Cardiac muscle cell (in vitro differentiated cells and primary cell): ENCODE measurements around the gene MAP4K5. TPM values are rescaled to one million over a fixed set of nuclear protein-coding genes. Genes with fewer than 3 reads are reported as not detected.

Experiments used
- DNase-seq, 2 donors: peaks; one replicate each; pipeline versions ENCODE4 v3.0.0 to v3.0.0-alpha.2; 2010 to 2017; ENCODE audit warnings: low read depth in 1 of 2, low spot score in 1 of 2
- H3K27ac ChIP-seq: fragments of 200-600 bp; sonication (generic); 2 replicates; pipeline ENCODE4 v1.5.1; 2016
- H3K27me3 ChIP-seq: fragments of 200-600 bp; sonication (generic); 2 replicates; pipeline ENCODE4 v1.6.0; 2016; ENCODE audit warnings: control low read depth
- H3K36me3 ChIP-seq: fragments of 200-600 bp; sonication (generic); 2 replicates; pipeline ENCODE4 v1.5.1; 2016; ENCODE audit warnings: control low read depth
- H3K4me1 ChIP-seq: fragments of 200-600 bp; sonication (generic); 2 replicates; pipeline ENCODE4 v1.8.1; 2017; ENCODE audit warnings: low read depth, mild to moderate bottlenecking, mixed run types
- H3K4me3 ChIP-seq: fragments of 200-600 bp; sonication (generic); 2 replicates; pipeline ENCODE4 v1.5.1; 2016; ENCODE audit warnings: mild to moderate bottlenecking
- H3K9me3 ChIP-seq: fragments of 200-600 bp; sonication (generic); 2 replicates; pipeline ENCODE4 v1.5.1; 2017; ENCODE audit warnings: low read depth, mild to moderate bottlenecking, control low read depth
- CTCF ChIP-seq: IDR thresholded peaks from 2 replicates; pipeline ENCODE4 v1.5.1; 2012; ENCODE audit warnings: low read depth, mild to moderate bottlenecking, low read length
- polyA plus RNA-seq: library from polyadenylated mRNA; unstranded; fragments of >200 nt; fragmentation: Nextera tagmentation; extraction: Ambion mirVana; gene quantifications from 2 replicates; pipeline ENCODE4 v1.2.1, GENCODE V29; 2016
- total RNA-seq: library from RNA; depleted of rRNA; stranded (reverse); fragments of >200 nt; gene quantifications from 2 replicates; pipeline ENCODE4 v1.2.3, GENCODE V29; 2016

MAP4K5 gene
- total and polyA plus RNA-seq, 2 experiments from 2014 or later = 53.0 to 402 TPM

GRCh38 chr14:50469982-50470381 lies 62.4 kb downstream of the MAP4K5 start:
- Histone ChIP-seq H3K27ac (no peak overlapping the region), H3K36me3 (peaks cover 29% of the 10 kb centered on the region), H3K27me3 (no peaks in the 10 kb centered on the region), H3K9me3 (no peaks in the 10 kb centered on the region), H3K4me1 (no peaks in the 10 kb centered on the region), H3K4me3 (no peak overlapping the region)
- DNase-seq = no peak
- no peak for TF ChIP-seq CTCF

- DNase-seq = no peak
- Histone ChIP-seq H3K27ac (no peak overlapping the region), H3K27me3 (no peaks in the 10 kb centered on the region), H3K4me3 (no peak overlapping the region), H3K4me1 (peaks cover 6% of the 10 kb centered on the region), H3K36me3 (peaks cover 15% of the 10 kb centered on the region), H3K9me3 (no peaks in the 10 kb centered on the region)
- TF ChIP-seq CTCF = no peak
Measured at GRCh38 chr14:50462111-50462510, 70.3 kb downstream of the MAP4K5 start.

- DNase-seq = no peak
- Histone ChIP-seq H3K36me3 (peaks cover 40% of the 10 kb centered on the region), H3K4me1 (no peaks in the 10 kb centered on the region), H3K27ac (no peak overlapping the region), H3K27me3 (no peaks in the 10 kb centered on the region), H3K4me3 (no peak overlapping the region), H3K9me3 (no peaks in the 10 kb centered on the region)
- TF ChIP-seq CTCF = no peak
Measured at GRCh38 chr14:50453869-50454268, 78.5 kb downstream of the MAP4K5 start.

GRCh38 chr14:50452979-50453705 lies 79.2 kb downstream of the MAP4K5 start:
- DNase-seq = peak in 1 of 2 donors; percentile 86
- TF ChIP-seq CTCF = no peak
- no peak overlapping the region for H3K4me3 ChIP-seq
- H3K27me3 ChIP-seq = no peaks in the 10 kb centered on the region
- H3K9me3 ChIP-seq = no peaks in the 10 kb centered on the region
- no peak overlapping the region for H3K27ac ChIP-seq
- no peaks in the 10 kb centered on the region for H3K4me1 ChIP-seq
- H3K36me3 ChIP-seq = peaks cover 40% of the 10 kb centered on the region

- no peaks in the 10 kb centered on the region for H3K9me3 ChIP-seq
- H3K36me3 ChIP-seq = peaks cover 43% of the 10 kb centered on the region
- no peaks in the 10 kb centered on the region for H3K27me3 ChIP-seq
- DNase-seq = no peak
- no peak overlapping the region for H3K4me3 ChIP-seq
- no peaks in the 10 kb centered on the region for H3K4me1 ChIP-seq
- no peak overlapping the region for H3K27ac ChIP-seq
- no peak for TF ChIP-seq CTCF
Measured at GRCh38 chr14:50452296-50452695, 80.1 kb downstream of the MAP4K5 start.

- no peak overlapping the region for H3K4me3 ChIP-seq
- H3K27ac ChIP-seq = no peak overlapping the region
- H3K9me3 ChIP-seq = no peaks in the 10 kb centered on the region
- no peaks in the 10 kb centered on the region for H3K4me1 ChIP-seq
- H3K36me3 ChIP-seq = peaks cover 47% of the 10 kb centered on the region
- no peak for DNase-seq
- TF ChIP-seq CTCF = no peak
- no peaks in the 10 kb centered on the region for H3K27me3 ChIP-seq
Measured at GRCh38 chr14:50451854-50452253, 80.5 kb downstream of the MAP4K5 start.
